Measurements from ENCODE around the gene ELK3. TPM values are rescaled to one million over a fixed set of nuclear protein-coding genes. Genes with fewer than 3 reads are reported as not detected.

Gene ELK3
- total RNA-seq, 1 donor: 24.6 TPM

DNA sequence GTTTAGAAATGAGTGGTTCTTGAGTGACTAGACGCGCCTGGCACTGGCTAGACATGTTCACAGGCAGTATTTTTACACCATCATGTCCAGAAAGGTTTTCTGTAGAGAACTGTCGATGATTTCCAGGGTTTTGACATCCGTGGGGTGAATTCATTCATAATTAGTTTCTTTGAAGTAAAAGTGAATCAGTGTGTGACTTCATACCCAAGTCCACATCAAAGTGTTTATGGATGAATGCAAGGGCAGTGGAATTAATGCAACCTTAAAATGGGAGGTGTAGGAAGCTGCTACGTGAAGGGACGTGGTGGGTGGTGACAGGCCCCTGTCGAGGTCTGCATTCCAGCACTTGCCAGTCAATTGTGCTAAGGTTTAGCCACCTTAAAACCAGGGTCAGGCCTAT is 38.4 kb upstream of the ELK3 start:
- no peak overlapping the region for H3K4me3 ChIP-seq (ENCODE audit: low read depth, low read length)
- DNase-seq (ENCODE audit: low read depth): no peak
- TF ChIP-seq, protein P1, sequence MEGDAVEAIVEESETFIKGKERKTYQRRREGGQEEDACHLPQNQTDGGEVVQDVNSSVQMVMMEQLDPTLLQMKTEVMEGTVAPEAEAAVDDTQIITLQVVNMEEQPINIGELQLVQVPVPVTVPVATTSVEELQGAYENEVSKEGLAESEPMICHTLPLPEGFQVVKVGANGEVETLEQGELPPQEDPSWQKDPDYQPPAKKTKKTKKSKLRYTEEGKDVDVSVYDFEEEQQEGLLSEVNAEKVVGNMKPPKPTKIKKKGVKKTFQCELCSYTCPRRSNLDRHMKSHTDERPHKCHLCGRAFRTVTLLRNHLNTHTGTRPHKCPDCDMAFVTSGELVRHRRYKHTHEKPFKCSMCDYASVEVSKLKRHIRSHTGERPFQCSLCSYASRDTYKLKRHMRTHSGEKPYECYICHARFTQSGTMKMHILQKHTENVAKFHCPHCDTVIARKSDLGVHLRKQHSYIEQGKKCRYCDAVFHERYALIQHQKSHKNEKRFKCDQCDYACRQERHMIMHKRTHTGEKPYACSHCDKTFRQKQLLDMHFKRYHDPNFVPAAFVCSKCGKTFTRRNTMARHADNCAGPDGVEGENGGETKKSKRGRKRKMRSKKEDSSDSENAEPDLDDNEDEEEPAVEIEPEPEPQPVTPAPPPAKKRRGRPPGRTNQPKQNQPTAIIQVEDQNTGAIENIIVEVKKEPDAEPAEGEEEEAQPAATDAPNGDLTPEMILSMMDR (IDR thresholded peaks at IDR 0.05; ENCODE audit: insufficient read depth, low read depth, low read length): no peak

DNA sequence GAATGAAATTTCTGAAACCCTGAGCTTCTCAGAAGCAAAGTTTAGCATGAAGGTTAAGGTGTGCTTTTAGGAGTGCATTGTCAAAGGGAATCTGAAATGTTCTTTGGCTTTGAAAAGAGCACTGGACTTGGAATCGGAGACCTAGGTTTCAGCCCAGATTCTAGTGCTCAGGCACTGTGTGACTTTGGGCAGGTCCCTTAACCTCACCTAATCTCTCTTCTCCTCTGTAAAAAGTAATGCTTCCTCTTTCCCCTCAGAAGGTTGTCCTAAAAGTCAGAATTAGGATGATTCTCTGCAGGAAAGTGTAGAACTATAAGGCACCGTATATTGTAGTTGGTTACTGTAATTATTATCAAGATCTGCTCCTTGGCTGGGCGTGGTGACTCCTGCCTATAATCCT is 38.0 kb upstream of the ELK3 start:
- TF ChIP-seq, protein P1 (IDR thresholded peaks at IDR 0.05; ENCODE audit: insufficient read depth, low read depth, low read length): no peak
- H3K4me3 ChIP-seq (ENCODE audit: low read depth, low read length): no peak overlapping the region
- no peak for DNase-seq (ENCODE audit: low read depth)

DNA sequence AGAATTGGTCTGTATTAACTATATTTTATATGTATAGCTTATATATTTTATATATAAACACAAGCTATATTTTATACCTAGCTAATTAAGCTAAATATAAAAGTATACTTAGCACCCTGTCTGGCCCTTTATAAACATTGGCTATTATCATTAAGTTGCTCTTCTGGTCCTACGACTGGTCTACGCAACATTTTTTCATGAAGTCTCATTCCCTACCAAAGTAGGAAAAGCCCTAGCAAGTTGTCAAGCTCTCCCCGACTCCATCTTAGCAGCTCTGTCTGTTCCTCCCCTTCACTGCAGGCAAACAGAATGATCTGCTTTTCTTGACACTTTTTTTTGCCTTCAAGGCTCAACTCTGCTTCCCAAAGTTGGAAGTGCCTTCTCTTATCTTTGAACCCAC is 36.7 kb upstream of the ELK3 start:
- H3K4me3 ChIP-seq (ENCODE audit: low read depth, low read length): no peak overlapping the region
- TF ChIP-seq, protein P1 (IDR thresholded peaks at IDR 0.05; ENCODE audit: insufficient read depth, low read depth, low read length): no peak
- DNase-seq (ENCODE audit: low read depth): no peak

- no peak overlapping the region for H3K4me3 ChIP-seq (ENCODE audit: low read depth, low read length)
- TF ChIP-seq, protein P1 (IDR thresholded peaks at IDR 0.05; ENCODE audit: insufficient read depth, low read depth, low read length): no peak
- no peak for DNase-seq (ENCODE audit: low read depth)
Measured at GRCh38 chr12:96164951-96165811, 29.0 kb upstream of the ELK3 start.

- no peak for DNase-seq (ENCODE audit: low read depth)
- TF ChIP-seq, protein P1 (IDR thresholded peaks at IDR 0.05; ENCODE audit: insufficient read depth, low read depth, low read length): no peak
- H3K4me3 ChIP-seq (ENCODE audit: low read depth, low read length): no peak overlapping the region
Measured at GRCh38 chr12:96166765-96167164, 27.4 kb upstream of the ELK3 start.

GRCh38 chr12:96167492-96167891 is 26.7 kb upstream of the ELK3 start:
- TF ChIP-seq, protein P1 (IDR thresholded peaks at IDR 0.05; ENCODE audit: insufficient read depth, low read depth, low read length): no peak
- H3K4me3 ChIP-seq (ENCODE audit: low read depth, low read length): no peak overlapping the region
- DNase-seq (ENCODE audit: low read depth): no peak
